Central memory CD8-positive, alpha-beta T cell (primary cell): ENCODE measurements around the gene NRIP3.
"Not testable (repeated sequence)": the region's sequence is repeated elsewhere in the genome, so short reads cannot be mapped to it uniquely, and the experiment has no call there.

Experiments used
- ATAC-seq: fragments of 150-1000 bp; cut with Tn5 transposase; replicated peaks from 2 replicates; pipeline ENCODE4 v1.10.0; 2022; ENCODE audit warnings: mild to moderate bottlenecking, moderate FRiP score, moderate number of reproducible peaks; ENCODE audit not compliant: poor library complexity, severe bottlenecking; ENCODE audit errors: extremely low read depth
- DNase-seq, 2 donors: peaks; one replicate each; pipeline ENCODE4 v3.0.0; 2021; ENCODE audit warnings: low spot score in 2 of 2
- H3K27ac Mint-ChIP-seq: one replicate; pipeline ENCODE4 v1.8.0; 2022; ENCODE audit warnings: low read depth, mild to moderate bottlenecking, moderate library complexity, mixed read lengths
- H3K27me3 Mint-ChIP-seq: one replicate; pipeline ENCODE4 v1.8.0; 2022; ENCODE audit warnings: mixed read lengths
- H3K36me3 Mint-ChIP-seq: one replicate; pipeline ENCODE4 v1.8.0; 2022; ENCODE audit warnings: mild to moderate bottlenecking, moderate library complexity, mixed read lengths; ENCODE audit not compliant: insufficient read depth
- H3K4me1 Mint-ChIP-seq: one replicate; pipeline ENCODE4 v1.8.0; 2022; ENCODE audit warnings: mixed read lengths
- H3K4me3 Mint-ChIP-seq: one replicate; pipeline ENCODE4 v1.8.0; 2022; ENCODE audit warnings: mild to moderate bottlenecking, moderate library complexity, mixed read lengths
- H3K9me3 Mint-ChIP-seq: one replicate; pipeline ENCODE4 v1.8.0; 2022; ENCODE audit warnings: mixed read lengths

Gene NRIP3

DNA sequence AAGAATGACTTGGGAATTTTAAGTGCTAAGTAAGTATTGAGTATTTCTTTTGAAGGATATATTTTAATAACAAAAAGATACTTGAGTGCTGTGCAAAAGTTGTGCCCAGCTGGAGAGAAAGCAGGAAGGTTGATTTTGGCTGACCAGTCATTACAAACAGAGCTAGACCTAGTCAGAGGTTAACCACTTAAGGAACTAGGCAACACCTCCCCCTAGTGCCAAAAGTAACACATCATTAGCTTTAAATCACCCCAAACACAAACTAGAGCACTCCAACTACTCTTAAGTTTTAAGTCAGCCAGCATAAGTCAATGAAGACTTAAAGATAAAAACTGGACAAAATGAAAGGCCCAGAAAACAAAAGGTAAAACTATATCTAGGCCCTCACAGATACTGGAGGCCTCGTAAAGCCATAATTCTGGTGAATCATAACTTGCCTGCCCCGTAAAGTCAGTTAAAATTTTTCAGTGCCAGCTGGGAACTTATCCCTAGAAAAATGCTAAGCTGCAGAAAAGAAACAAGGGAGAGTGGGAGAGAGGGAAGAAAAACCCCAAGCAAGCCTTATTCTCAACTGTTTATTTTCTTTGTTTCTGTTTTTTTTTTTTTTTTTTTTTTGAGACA, 44.1 kb downstream of the NRIP3 start:
- H3K36me3 Mint-ChIP-seq: peaks cover 22% of the 10 kb centered on the region
- no peak for DNase-seq

DNA sequence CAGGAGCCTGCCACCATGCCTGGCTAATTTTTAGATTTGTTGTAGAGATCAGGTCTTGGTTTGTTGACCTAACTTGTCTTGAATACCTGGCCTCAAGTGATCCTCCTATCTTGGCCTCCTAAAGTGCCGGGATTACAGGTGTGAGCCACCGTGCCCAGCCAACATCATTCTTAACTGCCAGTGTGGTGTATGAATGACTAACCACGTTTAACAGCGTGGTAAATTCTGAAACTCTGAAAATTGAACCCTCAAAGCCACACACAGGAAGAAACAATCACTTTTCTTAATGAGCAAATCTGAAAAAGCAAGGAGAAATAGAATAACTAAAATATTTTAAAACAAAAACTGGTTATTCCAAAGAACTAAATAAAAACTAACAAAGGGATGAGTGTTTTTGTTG, 46.9 kb downstream of the NRIP3 start:
- Mint-ChIP-seq H3K27ac (no peak overlapping the region), H3K36me3 (peaks cover 37% of the 10 kb centered on the region), H3K27me3 (no peaks in the 10 kb centered on the region), H3K4me1 (peaks cover 23% of the 10 kb centered on the region), H3K9me3 (no peaks in the 10 kb centered on the region), H3K4me3 (no peak overlapping the region)
- DNase-seq (no peak), ATAC-seq (no peak)

More for the DNA sequence above, 44.1 kb downstream of the NRIP3 start:
- peaks cover 40% of the 10 kb centered on the region for H3K4me1 Mint-ChIP-seq
- ATAC-seq: no peak
- H3K27me3 Mint-ChIP-seq: no peaks in the 10 kb centered on the region
- H3K27ac Mint-ChIP-seq: no peak overlapping the region
- H3K4me3 Mint-ChIP-seq: no peak overlapping the region
- no peaks in the 10 kb centered on the region for H3K9me3 Mint-ChIP-seq

GRCh38 chr11:8948886-8949285, 54.9 kb downstream of the NRIP3 start:
- Mint-ChIP-seq H3K4me1 (no peaks in the 10 kb centered on the region), H3K36me3 (peaks cover 48% of the 10 kb centered on the region), H3K9me3 (no peaks in the 10 kb centered on the region), H3K27me3 (no peaks in the 10 kb centered on the region), H3K4me3 (no peak overlapping the region), H3K27ac (no peak overlapping the region)
- no peak for DNase-seq
- no peak for ATAC-seq

- Mint-ChIP-seq H3K9me3 (no peaks in the 10 kb centered on the region), H3K27me3 (no peaks in the 10 kb centered on the region), H3K27ac (no peak overlapping the region), H3K4me1 (no peaks in the 10 kb centered on the region), H3K36me3 (peaks cover 38% of the 10 kb centered on the region), H3K4me3 (no peak overlapping the region)
- ATAC-seq (no peak), DNase-seq (no peak)
Observed at GRCh38 chr11:8947230-8947943, 56.4 kb downstream of the NRIP3 start.

DNA sequence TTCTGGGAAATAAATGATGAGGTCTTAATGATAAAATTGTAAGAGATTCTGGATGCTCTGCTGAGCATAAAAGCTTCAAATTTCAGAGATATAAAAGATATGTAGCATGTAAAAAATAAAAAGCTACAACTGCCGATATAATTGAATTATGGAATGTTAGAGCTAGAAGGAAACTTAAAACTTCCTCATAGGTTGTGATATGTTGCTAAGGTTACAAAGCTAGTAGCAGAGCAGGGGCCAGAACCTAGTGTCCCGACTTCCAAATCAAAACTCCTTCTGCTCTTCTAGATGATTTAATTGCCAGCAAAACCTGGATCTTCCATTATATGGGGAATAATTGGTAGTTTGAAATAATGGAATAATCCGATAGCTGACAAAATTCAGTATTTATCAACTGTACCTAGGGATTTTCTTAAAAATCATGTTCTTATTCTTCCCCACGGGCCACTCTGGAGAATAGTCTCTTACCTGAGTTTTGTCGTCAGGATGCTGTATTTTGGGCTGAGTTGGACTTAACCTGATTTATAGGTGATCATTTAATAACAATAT, 61.2 kb downstream of the NRIP3 start, which contains the start of gene ASCL3:
Gene ASCL3, minus strand, starts transcription at position 499 of the 549 bp plus-strand sequence. CDS start 4,855 bp downstream, outside the sequence.
- H3K4me1 Mint-ChIP-seq: no peaks in the 10 kb centered on the region
- ATAC-seq: no peak
- no peaks in the 10 kb centered on the region for H3K9me3 Mint-ChIP-seq
- no peak within 1 kb of the TSS for H3K27ac Mint-ChIP-seq
- H3K27me3 Mint-ChIP-seq: peaks cover 9% of the 10 kb centered on the region
- peaks cover 1% of the 10 kb centered on the region for H3K36me3 Mint-ChIP-seq
- no peak for DNase-seq
- no peak within 1 kb of the TSS for H3K4me3 Mint-ChIP-seq

DNA sequence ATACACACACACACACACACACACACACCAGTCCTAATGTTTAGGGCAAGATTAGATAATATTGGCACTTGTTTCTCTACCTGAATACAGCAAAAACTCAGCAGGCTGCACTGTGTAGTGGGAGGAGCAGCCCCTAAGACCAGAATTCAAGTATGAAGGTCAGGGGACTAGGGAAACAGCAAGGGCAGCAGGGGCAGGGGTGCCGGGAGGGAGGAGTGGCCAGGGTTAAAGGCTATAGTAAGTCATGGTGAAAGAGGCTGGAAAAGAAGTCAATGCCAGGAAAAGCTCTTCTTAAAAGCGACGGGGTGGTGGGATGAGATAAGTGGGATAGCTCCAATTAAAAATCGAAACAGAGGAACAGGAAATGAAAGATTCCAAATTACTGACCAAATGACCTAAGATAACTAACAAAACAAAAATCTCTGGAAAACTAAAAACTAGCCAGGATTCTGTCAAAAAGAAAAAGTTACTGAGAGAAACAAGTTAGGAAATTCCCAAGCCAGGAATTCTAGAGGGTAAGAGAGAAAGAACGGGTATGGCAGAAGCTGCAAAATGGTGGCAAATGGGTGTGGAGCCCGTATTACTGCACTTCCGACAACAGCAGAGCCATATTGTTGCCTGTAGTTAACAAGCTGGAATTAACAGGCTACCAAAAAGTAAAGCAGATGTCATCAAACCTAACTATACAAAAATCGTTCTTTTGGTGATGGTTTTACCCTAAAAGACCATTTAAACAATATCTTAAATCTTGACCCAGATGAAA, 62.3 kb downstream of the NRIP3 start:
- no peaks in the 10 kb centered on the region for H3K4me1 Mint-ChIP-seq
- H3K27ac Mint-ChIP-seq: no peak overlapping the region
- DNase-seq (no peak), ATAC-seq (no peak)
- H3K4me3 Mint-ChIP-seq: no peak overlapping the region
- peaks cover 9% of the 10 kb centered on the region for H3K27me3 Mint-ChIP-seq
- H3K36me3 Mint-ChIP-seq: no peaks in the 10 kb centered on the region
- no peaks in the 10 kb centered on the region for H3K9me3 Mint-ChIP-seq

GRCh38 chr11:8937659-8938058, 66.1 kb downstream of the NRIP3 start:
- DNase-seq (no peak), ATAC-seq (no peak)
- Mint-ChIP-seq H3K9me3 (no peaks in the 10 kb centered on the region), H3K27ac (no peak overlapping the region), H3K4me3 (no peak overlapping the region), H3K4me1 (no peaks in the 10 kb centered on the region), H3K27me3 (peaks cover 9% of the 10 kb centered on the region), H3K36me3 (no peaks in the 10 kb centered on the region)

DNA sequence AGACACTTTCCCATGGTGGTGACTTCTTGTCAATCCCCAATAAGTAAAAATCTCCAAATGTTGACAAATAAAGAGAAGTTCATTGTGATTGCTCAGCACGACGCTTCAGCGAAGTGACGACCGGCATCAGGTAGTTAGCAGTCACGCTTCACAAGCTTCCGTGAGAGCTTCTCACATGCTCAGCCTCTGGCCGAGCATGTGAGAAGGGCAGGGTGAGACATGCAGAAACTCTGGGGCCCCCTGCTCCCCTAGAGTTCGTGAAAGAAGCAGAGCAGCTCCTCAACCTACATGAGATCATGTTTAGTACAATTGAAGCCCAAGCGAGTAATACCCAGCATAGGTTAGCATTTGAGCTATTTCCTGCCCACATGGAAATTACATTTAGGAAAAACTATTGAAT, 66.6 kb downstream of the NRIP3 start:
- peaks cover 9% of the 10 kb centered on the region for H3K27me3 Mint-ChIP-seq
- H3K4me1 Mint-ChIP-seq: no peaks in the 10 kb centered on the region
- no peak overlapping the region for H3K27ac Mint-ChIP-seq
- H3K9me3 Mint-ChIP-seq: no peaks in the 10 kb centered on the region
- ATAC-seq (no peak), DNase-seq (no peak)
- no peaks in the 10 kb centered on the region for H3K36me3 Mint-ChIP-seq
- H3K4me3 Mint-ChIP-seq: no peak overlapping the region

GRCh38 chr11:8935789-8936188, 68.0 kb downstream of the NRIP3 start:
- not testable (repeated sequence) for H3K36me3 Mint-ChIP-seq, DNase-seq, H3K27me3 Mint-ChIP-seq, ATAC-seq, H3K9me3 Mint-ChIP-seq, H3K4me3 Mint-ChIP-seq, H3K27ac Mint-ChIP-seq, H3K4me1 Mint-ChIP-seq

- no peak for ATAC-seq
- no peak for DNase-seq
- H3K4me3 Mint-ChIP-seq: no peak overlapping the region
Observed at GRCh38 chr11:8934742-8935488, 68.9 kb downstream of the NRIP3 start.

DNA sequence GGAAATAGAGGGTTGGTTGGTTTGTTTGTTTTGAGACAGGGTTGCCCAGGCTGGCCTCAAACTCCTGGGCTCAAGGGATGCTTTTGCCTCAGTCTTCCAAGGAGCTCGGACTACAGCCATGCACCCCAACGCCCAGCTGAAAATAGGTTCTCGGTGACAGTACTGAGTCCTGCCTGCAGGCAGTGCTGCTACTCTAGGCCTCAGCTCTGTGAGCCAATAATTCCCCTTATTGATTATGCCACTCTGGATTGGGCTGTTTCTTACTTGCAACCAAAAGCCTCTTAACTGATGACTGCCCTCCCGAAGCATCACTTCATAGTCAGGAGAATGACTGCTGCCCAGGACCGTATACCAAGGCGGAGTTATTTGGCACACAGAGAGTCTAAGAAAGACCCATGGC, 69.9 kb downstream of the NRIP3 start:
- no peak for ATAC-seq
- Mint-ChIP-seq H3K36me3 (no peaks in the 10 kb centered on the region), H3K4me3 (no peak overlapping the region), H3K27me3 (no peaks in the 10 kb centered on the region), H3K27ac (no peak overlapping the region), H3K9me3 (no peaks in the 10 kb centered on the region), H3K4me1 (no peaks in the 10 kb centered on the region)
- no peak for DNase-seq

More at GRCh38 chr11:8934742-8935488, 68.9 kb downstream of the NRIP3 start:
- Mint-ChIP-seq H3K36me3 (no peaks in the 10 kb centered on the region), H3K4me1 (no peaks in the 10 kb centered on the region), H3K27me3 (no peaks in the 10 kb centered on the region), H3K27ac (no peak overlapping the region), H3K9me3 (no peaks in the 10 kb centered on the region)

GRCh38 chr11:8932564-8933180, 71.1 kb downstream of the NRIP3 start, which contains the start of gene C11orf16:
Gene C11orf16 (minus strand): TSS chr11:8932947. CDS start chr11:8932308, 639 bp downstream.
- no peak within 1 kb of the TSS for H3K4me3 Mint-ChIP-seq
- H3K4me1 Mint-ChIP-seq: no peaks in the 10 kb centered on the region
- H3K27ac Mint-ChIP-seq: no peak within 1 kb of the TSS
- H3K36me3 Mint-ChIP-seq: no peaks in the 10 kb centered on the region
- ATAC-seq (no peak), DNase-seq (no peak)
- H3K27me3 Mint-ChIP-seq: no peaks in the 10 kb centered on the region
- H3K9me3 Mint-ChIP-seq: no peaks in the 10 kb centered on the region
